GM18858 (cell line): ENCODE data around the gene AGAP3.

Experiments used
- ATAC-seq: cut with Tn5 transposase; IDR thresholded peaks from one replicate; pipeline ENCODE4 v1.9.1; 2021; ENCODE audit not compliant: unreplicated experiment

Gene AGAP3

DNA sequence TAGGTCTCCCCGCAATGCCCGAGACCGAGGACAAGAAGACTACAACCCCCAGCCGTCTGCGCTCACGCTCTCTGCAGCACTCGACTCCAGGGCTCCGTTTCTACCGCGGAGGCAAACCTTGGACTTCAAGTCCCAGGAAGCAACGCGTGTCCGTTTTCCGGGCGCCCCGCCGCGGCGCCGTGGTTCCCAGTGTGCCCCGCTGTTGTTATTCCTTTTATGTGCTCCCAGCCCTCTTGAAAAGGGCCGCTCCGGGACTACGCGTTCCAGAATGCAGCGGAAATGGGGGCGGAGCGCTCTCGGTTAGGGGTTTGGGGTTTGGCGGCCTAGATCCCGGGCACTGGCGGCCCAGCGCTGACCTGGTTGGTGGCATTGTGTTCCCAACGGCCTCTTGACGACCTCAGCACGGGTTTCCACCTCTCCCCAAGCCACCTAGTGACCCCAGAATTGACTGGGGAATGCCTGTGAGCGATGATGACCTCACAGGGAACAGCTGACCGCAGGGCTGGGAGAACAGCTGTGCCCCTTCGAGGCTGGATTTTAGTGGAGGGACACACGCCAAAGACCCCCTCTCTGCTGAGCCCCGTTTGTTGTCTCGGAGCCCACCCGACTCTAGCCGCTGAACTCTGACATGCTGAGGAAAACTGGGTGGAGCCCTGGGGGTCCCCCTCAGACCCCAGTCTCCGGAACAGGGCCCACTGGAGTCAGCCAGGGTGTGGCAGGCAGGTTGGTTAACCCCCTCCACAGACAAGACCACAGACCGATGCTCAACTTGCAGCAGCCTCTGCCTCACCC is 28.1 kb upstream of the AGAP3 start:
- ATAC-seq = peak; percentile 81

DNA sequence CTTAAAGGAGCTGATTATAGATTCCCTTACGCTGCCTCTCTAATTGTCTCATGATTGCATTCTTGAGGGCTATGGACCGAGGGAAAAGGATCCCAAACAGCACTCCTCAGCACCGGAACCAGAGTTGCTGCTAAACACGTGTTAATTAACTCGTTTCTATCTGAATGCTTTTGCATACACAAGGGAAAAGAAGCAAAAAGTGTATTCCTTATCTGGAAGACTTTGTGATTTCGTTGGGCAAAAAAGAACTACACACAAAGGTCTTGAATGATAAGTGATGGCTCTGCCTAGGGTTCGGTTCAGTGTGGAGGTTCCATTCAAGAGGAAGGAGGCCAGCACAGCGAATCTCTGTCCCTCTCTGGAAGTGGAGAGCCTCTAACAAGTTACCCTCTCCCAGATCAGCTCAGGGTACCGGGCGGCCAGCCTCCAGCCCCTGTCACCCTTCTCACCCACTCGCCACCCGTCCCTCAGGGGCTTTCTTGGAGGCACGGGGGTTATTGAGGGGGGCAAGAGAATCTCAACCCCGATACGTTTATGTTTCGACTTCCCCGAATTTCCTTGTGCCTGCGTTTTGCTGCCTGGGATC is 27.4 kb upstream of the AGAP3 start:
- ATAC-seq = no peak

DNA sequence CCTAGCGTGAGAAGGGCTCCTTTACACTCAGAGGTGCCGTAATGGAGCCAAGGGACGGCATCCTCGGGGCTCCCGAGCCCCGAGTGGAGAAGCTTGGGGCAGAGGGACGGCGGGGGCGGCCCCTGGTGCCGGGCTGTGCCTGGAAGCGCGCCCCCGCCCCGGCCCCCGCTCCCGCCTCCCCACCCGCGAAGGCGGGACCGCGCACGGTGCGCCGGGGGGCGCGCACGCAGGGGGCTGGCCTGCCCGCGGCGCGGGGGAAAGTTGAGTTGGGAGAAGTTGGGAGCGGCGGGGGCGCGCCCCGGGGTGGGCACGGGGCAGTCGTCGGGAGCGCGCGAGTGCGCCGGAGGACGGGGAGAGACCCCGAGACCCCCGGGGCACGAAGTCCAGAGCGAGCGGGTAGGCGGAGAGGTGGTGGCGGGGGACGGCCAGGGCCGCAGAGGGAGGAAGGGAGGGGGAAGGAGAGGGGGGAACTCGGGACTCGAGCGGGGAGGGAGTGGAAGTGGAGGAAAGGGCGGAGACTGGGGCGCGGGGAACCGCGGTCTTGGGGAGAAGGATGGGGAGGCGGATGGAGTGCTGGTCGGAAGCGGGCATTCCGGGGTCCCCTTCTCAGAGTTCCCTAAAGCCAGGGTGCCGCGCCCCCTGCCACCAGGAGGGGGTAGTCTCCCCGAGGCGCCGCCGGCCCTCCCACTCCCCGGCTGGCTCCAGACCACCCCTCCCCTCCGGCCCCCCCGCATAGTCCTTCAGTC is 26.7 kb upstream of the AGAP3 start, which contains the start of gene SLC4A2:
Gene SLC4A2, plus strand, starts transcription at position 223 of the 746 bp plus-strand sequence. CDS start 2,399 bp downstream, outside the sequence.
- no peak for ATAC-seq

DNA sequence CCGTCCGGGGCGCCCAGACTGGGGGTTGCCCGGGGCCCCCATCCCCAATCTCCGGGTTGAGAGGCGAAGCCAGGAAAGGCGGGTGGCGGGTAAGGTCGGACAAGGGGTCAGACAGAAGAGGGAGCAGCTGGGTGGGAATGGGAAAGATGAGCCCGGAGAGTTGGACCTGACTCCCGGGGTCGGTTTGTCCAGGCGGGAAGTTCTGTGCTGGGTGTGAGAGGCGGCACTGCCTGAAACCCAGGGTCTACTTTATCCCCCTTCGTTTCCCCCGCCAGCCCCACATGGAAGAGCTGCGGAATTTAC is 26.2 kb upstream of the AGAP3 start:
- no peak for ATAC-seq

DNA sequence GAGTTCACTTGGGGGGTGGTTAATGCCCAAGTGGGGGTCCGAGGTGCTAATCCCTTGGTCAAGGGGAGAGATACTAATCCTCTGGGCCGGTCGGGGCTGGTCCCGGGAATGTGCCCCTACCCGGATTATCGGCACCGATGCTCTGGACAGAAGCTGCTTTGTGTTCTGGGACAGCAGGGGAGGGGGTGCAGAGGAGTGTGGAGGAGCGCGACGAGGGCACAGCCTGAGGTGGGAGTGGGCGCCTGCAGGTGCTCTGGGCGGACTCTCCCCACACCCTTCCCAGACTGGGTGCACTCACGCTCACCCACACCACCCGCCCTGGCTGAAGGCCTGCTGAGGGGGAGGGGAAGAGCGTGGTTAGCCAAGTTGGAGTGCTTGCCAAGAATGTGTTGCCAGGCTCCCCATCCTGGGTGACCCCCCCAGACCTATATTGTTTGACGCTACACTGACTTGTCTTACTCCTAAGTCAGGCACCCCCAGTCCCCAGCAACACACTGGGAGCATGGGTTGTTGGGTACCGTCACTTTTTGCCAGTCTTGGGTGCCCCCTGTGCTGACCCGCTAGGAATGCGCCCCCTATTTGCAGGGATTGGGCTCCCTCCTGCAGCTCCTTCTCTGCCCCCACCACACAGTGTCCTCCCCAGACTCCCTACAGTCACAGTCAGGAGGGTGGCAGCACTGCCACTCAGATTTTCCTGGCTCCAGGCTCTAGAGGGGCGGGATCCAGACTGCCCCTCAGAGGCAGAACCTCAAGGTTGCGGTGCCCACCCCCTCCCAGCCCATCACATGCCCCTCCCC is 25.7 kb upstream of the AGAP3 start:
- no peak for ATAC-seq

DNA sequence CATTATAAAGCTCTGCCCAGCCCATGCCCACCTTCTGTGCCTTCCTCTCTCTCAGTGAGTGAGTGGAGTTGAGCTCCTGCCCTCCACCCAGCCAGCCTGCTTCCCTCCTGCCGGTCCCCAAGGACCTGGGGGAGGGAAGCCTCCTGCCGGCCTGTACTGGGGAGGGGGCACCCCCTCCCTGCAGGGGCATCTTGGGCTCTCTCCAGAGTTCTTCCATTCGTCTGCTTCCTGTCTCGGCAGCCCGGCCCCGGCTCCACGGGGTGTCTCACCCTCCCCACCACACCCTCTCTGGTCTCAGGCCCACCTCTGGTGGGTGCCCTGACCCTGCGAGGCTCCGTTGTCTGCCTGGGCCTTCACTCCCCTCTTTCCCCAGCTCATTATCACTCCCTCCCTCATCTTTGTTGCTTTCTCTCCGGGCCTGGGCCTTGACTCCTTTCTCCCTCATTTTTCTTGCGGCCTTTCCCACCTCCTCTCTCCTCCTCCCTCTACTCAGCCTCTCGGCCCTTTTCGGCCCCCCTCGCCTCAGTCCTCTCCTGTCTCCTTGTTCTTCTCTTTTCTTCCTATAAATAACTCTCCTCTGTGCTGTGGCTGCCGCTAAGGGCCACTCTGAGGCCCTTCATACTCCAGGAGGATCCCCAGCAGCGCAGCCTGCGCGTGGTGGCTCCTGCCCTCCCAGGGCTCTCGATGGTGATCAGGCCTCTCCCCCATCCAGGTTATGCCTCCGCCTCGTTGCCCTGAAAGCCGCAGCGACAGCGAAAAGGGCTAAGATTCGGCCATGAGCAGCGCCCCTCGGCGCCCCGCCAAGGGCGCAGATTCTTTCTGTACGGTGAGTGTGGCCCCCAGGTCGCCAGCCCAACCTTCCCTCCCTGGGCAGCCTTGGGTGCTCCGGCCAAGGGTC is 24.8 kb upstream of the AGAP3 start:
- no peak for ATAC-seq

DNA sequence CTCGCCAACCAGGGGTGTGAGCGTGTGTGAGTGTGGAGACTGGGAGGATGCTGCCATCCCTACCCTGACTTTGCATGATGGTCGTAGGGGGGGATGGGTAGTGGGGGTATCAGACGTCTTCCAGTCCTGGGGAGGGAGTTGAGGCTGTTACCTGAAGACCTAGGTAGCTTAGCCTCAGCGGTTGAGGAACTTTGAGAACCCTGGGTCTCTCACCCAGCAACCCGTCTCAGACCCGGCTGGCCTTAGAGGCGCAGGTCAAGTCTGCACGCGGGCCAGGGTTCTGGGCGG is 24.2 kb upstream of the AGAP3 start:
- no peak for ATAC-seq

DNA sequence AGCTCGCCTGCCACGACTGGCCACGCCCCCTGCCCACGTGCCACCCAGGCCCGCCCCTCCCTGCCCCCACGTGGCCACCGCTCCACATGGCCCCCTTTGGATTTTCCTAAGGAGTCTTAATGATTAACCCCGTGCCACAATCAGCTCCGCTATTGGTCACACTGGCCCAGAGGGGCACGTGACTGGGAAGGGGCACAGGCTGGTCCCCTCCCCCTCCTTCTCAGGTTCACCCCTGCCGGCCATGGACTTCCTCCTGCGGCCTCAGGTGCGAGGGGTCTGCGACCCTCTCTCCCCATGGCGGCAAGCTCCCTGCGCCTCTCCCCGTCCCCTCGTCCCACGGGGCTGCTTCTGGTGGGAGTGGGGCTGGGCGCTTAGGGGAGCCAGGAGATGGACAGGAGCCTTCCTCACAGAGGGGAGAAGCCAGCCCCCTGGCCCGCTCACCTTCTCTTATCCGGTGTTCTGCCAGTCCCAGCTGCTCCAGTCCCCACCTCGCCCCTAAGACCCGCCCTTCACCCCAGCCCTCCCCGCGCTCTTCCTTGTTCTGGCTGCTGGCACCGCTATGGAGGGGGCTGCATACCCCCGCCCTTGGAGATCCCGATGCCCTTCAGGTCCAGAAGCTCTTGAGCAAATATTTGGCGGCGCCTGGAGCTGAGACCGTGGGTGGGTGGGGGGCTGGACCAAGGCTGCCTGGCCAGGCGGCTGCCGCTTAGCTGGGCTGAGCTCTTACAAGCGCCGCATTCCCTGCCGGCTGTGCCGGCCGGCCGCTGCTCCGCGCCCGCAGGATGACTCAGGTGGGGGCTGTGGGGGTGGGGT is 23.7 kb upstream of the AGAP3 start:
- ATAC-seq = no peak

DNA sequence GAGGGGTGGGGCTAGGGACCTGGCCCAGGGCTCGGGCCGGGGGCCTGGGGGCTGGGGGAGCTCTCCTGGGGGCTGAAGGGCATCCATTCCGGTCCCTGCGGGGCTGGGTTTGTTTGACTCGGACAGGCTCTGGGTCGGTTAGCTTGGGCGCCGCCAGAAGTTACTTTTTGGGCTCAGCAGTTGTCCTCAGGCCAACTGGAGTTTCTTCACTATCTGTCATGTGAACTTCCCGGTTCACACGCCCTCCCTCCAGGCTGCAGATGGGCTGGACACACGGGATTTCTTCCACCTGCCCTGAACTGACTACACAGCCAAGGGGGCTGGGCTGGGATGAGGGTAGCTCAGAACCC is 23.1 kb upstream of the AGAP3 start:
- ATAC-seq = no peak

DNA sequence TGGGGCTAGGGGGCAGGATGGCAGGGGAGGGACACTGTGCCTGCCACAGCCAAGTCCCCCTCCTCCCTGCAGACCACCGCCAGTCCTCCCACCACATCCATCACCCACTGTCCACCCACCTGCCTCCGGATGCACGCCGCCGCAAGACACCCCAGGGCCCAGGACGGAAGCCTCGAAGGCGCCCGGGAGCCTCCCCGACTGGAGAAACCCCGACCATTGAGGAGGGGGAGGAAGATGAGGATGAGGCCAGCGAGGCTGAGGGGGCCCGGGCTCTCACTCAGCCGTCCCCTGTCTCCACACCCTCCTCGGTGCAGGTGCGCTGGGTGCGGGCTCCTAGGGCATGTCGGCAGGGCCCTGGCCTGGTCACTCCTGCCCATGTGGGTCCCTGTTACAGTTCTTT is 21.8 kb upstream of the AGAP3 start:
- ATAC-seq = no peak

DNA sequence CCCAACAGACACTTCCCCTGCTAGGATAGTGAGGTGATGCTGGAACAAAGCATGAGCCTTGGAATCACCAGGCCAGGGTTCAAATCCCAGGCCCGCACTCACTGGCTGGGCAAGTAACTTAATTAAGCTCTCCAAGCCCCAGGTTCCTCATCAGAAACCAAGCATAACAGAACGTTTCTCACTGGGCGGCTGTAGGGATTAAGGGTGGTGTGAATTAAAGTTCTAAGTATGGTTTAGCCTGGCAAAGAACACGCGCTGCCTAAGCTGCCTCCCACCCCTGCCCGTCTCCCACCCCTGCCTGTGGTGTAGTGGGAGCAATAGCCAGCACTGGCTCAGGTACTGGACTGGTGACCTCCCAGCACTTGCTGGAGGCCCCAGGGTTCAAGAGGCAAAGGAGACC is 21.3 kb upstream of the AGAP3 start:
- ATAC-seq = no peak

DNA sequence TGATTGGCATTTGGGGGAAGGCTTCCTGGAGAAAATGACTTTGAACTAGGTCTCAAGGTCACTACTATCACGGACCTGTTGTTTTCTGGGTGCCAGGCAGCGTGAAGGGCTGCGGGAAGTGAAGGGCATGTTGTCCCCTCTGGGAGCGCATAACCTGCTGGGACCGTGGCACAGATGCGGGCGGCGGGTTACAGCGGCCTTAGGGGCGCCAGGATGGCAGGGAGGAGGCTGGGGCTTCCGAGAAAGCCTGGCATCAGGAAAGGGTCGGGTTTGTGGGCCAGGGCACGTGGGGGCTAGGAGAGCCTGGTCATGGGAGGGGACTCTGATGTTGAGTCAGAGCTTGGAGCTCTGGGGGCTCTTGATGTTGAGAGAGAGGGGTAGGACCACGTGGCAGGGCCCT is 20.8 kb upstream of the AGAP3 start:
- no peak for ATAC-seq

DNA sequence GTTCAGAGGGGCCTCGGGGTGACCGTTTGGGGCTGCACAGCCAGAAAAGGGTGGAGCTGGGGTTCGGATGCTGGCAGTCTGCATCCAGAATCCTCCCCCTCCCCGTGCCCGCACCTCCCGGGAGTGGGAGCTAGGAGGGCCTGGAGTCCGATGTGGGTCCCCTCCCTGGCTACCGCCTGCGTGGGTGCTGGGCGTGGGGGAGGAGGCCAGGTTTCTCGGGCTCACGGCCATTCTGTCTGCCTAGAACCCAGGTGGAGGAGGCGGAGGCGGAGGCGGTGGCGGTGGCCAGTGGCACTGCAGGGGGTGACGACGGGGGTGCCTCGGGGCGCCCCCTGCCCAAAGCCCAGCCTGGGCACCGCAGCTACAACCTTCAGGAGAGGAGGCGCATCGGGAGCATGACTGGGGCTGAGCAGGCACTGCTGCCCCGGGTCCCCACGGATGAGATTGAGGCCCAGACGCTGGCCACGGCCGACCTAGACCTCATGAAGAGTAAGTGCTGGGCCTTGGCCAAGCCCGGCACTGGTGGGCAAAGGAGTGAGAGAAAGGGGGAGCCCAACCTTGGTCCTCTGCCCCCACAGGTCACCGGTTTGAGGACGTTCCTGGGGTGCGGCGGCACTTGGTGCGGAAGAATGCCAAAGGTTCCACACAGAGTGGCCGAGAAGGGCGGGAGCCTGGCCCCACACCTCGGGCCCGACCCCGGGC is 19.9 kb upstream of the AGAP3 start:
- ATAC-seq = no peak

DNA sequence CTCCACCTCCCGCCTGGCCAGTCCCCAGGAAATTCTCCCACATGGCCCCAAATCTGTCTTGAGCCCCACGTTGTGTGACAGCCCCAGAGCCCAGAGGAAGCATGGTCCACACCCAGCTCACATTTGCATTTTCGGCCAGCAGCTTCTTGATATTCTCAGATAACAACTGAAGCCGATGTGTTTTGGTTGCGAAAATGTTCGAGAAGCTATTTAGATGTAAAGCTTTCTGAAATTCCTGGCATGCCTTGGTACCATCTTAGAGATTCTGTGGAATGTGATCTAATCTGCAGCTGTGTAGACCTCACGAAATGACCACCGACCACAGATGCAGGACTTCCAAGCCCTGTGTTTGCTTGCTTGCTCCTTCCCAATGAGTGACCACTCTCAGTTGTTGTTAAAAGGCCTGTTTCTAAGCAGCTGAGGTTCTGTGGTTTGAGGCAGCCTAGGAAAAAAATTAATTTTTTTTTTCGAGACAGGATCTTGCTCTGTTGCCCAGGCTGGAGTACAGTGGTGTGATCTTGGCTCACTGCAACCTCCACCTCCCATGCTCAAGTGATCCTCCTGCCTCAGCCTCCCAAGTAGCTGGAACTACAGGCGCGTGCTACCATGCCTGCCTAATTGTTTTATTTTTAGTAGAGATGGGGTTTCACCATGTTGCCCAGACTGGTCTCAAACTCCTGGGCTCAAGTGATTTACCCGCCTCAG is 18.1 kb upstream of the AGAP3 start:
- ATAC-seq = no peak

DNA sequence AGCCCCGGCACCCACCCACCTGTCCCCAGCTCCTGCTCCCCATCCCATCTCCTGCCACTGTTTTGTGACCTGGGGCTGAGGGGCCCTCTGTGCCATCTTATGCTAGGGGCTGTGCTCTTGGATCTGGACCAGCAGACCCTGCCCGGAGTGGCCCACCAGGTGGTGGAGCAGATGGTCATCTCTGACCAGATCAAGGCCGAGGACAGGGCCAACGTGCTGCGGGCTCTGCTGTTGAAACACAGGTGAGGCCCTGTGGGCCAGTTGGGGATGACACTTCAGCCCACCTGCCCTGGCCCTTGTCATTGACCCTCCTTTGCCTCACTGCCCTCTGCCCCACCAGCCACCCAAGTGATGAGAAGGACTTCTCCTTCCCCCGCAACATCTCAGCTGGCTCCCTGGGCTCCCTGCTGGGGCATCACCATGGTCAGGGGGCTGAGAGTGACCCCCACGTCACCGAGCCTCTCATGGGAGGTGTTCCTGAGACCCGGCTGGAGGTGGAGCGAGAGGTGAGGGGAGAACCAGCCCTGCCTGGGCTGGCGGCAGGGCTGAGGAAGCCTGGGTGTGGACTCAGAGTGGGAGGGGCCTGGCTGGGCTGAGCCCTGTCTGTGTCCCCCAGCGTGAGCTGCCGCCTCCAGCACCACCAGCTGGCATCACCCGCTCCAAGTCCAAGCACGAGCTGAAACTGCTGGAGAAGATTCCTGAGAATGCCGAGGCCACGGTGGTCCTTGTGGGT is 16.3 kb upstream of the AGAP3 start:
- ATAC-seq = no peak

DNA sequence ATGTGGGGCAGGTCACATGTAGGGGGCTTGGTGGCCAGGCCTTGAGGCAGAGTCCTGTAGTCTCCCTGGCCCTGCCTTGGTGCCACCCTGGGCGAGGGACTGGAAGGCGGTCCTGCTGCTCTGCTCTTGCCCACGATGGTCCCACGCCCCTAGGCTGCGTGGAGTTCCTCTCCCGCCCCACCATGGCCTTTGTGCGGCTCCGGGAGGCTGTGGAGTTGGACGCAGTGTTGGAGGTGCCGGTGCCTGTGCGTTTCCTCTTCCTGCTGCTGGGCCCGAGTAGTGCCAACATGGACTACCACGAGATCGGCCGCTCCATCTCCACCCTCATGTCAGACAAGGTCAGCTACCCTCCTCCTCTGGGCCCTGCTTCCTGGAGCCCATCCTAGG is 15.7 kb upstream of the AGAP3 start:
- ATAC-seq = no peak

DNA sequence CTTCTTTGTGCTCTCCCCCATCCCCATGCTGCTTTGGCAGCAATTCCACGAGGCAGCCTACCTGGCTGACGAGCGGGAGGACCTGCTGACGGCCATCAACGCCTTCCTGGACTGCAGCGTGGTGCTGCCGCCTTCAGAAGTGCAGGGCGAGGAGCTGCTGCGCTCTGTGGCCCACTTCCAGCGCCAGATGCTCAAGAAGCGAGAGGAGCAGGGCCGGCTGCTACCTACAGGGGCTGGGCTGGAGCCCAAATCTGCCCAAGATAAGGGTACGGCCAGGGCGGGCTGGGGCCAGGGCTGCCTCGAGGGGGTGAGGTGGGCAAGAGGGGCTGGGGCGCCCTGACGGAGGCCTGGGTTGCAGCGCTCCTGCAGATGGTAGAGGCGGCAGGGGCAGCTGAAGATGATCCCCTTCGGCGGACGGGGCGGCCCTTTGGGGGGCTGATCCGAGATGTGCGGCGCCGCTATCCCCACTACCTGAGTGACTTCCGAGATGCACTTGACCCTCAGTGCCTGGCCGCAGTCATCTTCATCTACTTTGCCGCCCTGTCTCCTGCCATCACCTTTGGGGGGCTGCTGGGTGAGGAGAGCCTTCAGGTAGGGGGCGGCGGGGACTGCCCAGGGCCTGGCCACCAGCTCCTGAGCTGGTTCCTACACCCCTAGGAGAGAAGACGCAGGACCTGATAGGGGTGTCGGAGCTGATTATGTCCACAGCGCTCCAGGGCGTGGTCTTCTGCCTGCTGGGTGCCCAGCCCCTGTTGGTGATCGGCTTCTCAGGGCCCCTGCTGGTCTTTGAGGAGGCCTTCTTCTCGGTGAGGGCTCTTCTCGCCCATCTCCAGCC is 15.0 kb upstream of the AGAP3 start:
- ATAC-seq = no peak
